ES-I3 (cell line): ENCODE measurements around the gene FAM3C.

ENCODE experiments used
- H3K36me3 ChIP-seq: 2 replicates; pipeline ENCODE4 v1.6.1; 2013; ENCODE audit warnings: mild to moderate bottlenecking, low read length, control low read depth, moderate library complexity; ENCODE audit not compliant: insufficient read depth
- H3K4me1 ChIP-seq: 2 replicates; pipeline ENCODE4 v1.6.1; 2013; ENCODE audit warnings: mild to moderate bottlenecking, control low read depth, low read length; ENCODE audit not compliant: insufficient read depth
- H3K9ac ChIP-seq: 2 replicates; pipeline ENCODE4 v1.6.1; 2013; ENCODE audit warnings: low read depth, mild to moderate bottlenecking, low read length, moderate library complexity
- H3K9me3 ChIP-seq: 2 replicates; pipeline ENCODE4 v1.6.1; 2013; ENCODE audit warnings: mild to moderate bottlenecking, low read length, moderate library complexity; ENCODE audit not compliant: control insufficient read depth, insufficient read depth

Gene FAM3C

DNA sequence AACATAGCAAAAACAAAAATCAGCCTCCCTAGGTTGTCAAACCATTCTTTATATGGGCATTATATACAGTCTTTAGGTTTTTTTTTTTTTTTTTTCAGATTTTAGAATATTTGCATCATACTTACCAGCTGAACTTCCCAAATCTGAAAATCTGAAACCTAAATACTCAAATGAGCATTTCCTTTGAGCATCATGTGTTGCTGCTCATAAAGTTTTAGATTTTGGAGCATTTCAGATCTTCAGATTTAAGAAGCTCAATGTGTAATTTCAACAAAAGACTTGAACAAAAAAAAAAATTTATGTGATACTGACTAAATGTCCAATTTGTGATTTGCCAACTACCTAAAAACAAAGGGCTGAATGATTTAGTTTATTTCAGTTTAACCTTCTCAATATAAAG lies 13.6 kb downstream of the FAM3C start:
- Histone ChIP-seq H3K4me1 (no peaks in the 10 kb centered on the region), H3K36me3 (peaks cover 4% of the 10 kb centered on the region; the same call in 1 of the 2 replicates), H3K9me3 (no peaks in the 10 kb centered on the region), H3K9ac (no peak overlapping the region)

DNA sequence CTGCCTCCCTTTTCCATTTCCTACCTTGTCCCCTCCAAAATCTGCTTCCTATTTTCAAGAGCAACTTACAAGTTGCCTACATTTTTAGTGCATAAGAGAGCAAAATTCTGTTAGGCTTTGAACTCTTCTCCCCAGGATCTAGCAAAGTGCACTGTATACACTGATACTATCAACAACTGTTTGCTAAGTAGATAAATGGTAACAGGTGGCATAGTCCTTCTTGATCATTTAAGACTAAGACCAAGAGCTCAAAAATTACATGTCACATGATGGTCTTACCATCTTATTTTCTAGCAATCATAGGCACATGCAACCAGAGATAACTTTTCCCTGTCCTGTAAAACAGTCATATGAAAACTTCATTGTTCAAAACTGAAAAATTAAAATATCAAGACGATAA lies 16.2 kb downstream of the FAM3C start:
- no peaks in the 10 kb centered on the region for H3K4me1 ChIP-seq

DNA sequence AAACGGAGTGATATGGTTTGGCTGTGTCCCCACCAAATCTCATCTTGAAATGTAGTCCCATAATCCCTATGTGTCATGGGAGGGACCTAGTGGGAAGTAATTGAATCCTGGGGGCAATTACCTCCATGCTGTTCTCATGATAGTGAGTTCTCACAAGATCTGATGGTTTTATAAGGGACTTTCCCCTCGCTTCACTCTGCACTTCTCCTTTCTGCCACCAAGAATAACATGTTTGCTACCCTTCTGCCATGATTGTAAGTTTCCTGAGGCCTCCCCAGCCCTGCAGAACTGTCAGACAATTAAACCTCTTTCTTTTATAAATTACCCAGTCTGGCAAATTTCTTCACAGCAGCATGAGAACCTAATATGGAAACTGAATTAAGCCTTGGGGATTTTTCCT lies 19.1 kb downstream of the FAM3C start:
- no peaks in the 10 kb centered on the region for H3K4me1 ChIP-seq
- peaks cover 4% of the 10 kb centered on the region; the same call in 1 of the 2 replicates for H3K36me3 ChIP-seq
- no peak overlapping the region for H3K9ac ChIP-seq
- H3K9me3 ChIP-seq: no peaks in the 10 kb centered on the region

More for the DNA sequence above, 16.2 kb downstream of the FAM3C start:
- Histone ChIP-seq H3K9me3 (no peaks in the 10 kb centered on the region), H3K36me3 (peaks cover 4% of the 10 kb centered on the region; the same call in 1 of the 2 replicates), H3K9ac (no peak overlapping the region)

DNA sequence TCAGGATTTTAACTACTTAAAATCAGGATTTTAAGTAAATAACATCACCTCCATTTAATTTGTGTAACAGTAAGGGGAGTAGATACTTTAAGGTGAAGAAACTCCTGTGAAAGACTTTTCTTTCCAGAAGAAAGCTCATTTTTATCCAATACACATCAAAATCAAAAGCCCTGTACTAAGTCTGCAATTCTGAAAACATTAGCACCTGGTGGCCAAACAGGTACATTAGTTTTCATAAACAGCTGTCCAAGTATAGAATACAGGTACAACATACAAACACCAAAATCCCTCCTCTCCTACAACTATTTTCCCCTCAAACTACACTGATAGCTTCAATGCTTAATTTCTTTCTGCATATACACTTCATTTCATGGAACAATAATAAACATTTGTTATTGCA lies 22.9 kb downstream of the FAM3C start:
- no peaks in the 10 kb centered on the region for H3K4me1 ChIP-seq
- 0 out of 2 replicates have a peak, but pooled peaks cover under 1% of the 10 kb centered on the region for H3K36me3 ChIP-seq
- H3K9ac ChIP-seq: no peak overlapping the region
- H3K9me3 ChIP-seq: no peaks in the 10 kb centered on the region

DNA sequence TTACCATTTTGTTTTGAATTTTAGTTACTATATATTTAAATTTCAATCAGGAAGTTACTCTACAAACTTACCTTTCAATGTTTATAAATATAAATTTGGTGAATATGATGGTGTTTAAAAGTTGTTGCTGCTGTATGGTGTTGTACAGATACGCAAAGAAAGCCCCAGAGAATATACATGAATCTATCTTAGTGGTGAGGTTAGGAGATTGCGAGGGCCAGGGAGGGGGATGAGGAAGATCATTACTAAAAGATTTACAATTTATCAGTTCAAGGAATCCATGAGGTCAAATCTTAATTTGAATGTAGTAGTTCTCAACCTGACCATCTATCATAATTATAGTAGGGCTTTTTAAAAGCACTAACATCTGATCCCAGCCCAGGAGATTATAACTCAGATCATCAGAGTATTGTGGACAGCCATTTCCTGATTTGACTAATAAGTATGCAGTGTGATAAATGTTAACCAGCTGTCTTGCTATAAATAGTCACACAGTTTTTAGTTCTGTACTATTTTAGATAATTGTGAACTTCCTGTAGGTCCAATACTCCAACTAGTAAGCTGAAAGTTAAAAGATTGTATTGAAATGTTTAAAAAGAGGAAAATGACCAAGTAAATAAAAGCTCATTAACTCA lies 23.6 kb downstream of the FAM3C start:
- Histone ChIP-seq H3K9ac (no peak overlapping the region), H3K4me1 (no peaks in the 10 kb centered on the region), H3K9me3 (no peaks in the 10 kb centered on the region), H3K36me3 (no peaks in the 10 kb centered on the region)

DNA sequence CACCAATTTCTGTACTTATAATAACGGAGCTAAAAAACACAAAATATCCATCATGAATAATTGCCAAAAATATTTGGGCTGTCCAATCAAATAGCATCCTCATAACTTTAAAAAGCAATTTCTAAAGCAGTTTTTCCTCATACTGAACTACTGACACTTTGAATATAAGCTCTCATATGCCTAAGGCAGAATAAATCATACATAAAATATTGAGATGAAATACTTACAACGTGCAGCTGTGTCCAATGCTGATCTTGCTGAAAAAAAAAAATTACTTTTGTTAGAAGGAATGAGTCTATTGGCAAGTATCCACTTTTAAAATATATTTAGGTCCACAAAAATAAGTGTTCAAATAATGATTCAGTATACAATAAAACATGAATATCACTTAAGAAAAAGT lies 24.2 kb downstream of the FAM3C start:
- no peaks in the 10 kb centered on the region for H3K36me3 ChIP-seq
- no peaks in the 10 kb centered on the region for H3K4me1 ChIP-seq
- H3K9me3 ChIP-seq: no peaks in the 10 kb centered on the region
- no peak overlapping the region for H3K9ac ChIP-seq

DNA sequence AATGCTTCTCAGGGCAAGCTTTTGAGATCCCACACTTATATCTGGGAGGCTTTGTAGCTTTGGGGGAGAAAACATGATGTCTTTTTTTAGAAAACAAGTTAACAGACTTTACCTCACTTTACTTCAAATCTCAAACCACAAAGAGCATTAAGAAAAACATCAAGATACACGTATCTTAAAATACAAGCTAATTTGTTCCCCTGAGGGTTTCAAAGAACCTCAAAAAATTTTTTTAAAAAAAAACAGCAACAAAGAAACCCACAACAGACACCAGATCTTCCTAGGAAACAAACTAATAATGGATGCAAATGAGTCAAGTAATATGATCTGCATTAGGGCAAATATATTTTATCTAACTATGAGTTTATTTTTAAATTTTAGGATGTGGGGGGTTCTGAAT lies 24.7 kb downstream of the FAM3C start:
- Histone ChIP-seq H3K9me3 (no peaks in the 10 kb centered on the region), H3K36me3 (no peaks in the 10 kb centered on the region), H3K9ac (no peak overlapping the region), H3K4me1 (no peaks in the 10 kb centered on the region)

DNA sequence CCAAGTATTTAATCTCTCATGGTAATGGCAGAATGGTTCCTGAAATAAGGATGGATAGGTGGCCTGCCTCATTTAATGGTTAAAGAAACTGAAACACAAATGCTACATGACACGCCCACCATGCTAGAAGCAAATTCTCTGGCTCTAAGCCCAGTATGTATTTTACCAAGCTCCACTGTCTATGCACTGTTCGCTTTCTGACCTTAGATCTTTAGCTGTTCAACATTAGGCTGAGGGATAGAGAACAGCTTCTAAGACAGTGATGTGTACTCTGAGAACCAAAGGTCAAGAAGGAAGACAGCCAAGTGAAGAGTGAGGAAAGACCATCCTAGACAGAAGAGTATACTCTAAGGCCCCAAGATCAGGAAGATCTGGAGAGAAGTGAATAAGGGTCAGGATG lies 26.6 kb downstream of the FAM3C start:
- H3K9me3 ChIP-seq: no peaks in the 10 kb centered on the region
- no peak overlapping the region for H3K9ac ChIP-seq
- no peaks in the 10 kb centered on the region; the same call in 1 of the 2 replicates for H3K4me1 ChIP-seq
- H3K36me3 ChIP-seq: no peaks in the 10 kb centered on the region

DNA sequence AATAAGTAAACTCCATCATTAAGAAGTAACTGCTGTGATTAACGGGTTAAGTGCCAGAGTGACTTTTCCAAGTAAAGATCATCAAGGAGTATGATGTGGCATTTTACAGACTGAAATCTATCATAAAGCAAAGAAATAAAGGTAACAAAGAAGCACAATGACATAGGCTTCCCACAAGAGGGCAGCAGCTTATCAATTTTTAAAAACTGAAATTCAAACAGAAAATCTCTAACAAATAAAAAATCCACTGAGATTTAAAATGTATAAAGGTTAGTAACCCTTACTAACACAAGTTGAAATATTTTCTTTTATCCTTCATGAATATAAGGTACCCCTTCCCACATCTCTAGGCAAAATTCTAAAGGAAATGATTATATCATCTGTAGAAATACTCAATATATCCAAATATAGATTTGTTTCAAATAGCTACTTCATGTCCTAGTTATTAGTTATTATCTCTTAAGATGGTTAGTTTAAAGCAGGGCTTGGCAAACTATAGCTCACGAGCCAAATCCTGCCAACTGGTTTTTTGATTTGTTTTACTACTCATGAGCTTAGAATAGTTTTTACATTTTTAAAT lies 29.2 kb downstream of the FAM3C start:
- Histone ChIP-seq H3K9me3 (no peaks in the 10 kb centered on the region), H3K36me3 (peaks cover 2% of the 10 kb centered on the region), H3K4me1 (no peaks in the 10 kb centered on the region; the same call in 1 of the 2 replicates), H3K9ac (no peak overlapping the region)

DNA sequence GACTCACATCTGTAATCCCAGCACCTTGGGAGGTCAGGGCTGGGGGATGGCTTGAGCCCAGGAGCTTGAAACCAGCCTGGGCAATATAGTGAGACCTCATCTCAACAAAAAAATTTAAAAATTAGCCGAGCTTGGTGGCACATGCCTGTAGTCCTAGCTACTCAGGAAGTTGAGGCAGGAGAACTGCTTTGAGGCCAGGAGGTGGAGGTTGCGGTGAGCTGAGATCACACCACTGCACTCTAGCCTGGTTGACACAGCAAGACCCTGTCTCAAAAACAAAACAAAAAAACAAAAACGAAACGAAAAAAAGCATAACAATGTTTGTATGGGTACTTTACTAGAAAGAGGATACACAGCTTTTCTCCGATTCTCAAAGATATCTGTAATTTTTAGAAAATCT lies 35.5 kb downstream of the FAM3C start:
- H3K9ac ChIP-seq: no peak overlapping the region
- H3K4me1 ChIP-seq: peaks cover 9% of the 10 kb centered on the region; the same call in 1 of the 2 replicates
- H3K36me3 ChIP-seq: peaks cover 5% of the 10 kb centered on the region
- no peaks in the 10 kb centered on the region for H3K9me3 ChIP-seq

DNA sequence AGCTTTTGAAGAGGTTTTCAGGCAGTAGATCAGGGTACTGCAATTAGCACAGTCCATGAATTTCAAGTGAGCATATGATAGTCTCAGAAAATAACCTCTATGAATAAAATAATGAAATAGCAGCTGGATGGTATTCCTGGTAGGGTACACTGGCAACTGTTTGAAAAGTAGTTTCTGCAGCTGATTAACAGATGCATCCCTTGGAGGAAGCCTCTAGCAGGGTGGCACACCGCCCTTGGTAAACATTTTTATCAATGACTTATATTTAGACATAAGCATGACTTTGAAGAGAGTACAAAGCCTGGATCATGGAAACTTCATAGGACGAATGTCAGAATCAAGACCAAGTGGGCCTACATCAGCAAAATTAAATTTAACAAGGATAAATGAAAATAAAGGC lies 40.5 kb downstream of the FAM3C start:
- H3K4me1 ChIP-seq: 0 out of 2 replicates have a peak, but pooled peaks cover 9% of the 10 kb centered on the region
- H3K36me3 ChIP-seq: no peaks in the 10 kb centered on the region
- no peak overlapping the region for H3K9ac ChIP-seq
- no peaks in the 10 kb centered on the region for H3K9me3 ChIP-seq

DNA sequence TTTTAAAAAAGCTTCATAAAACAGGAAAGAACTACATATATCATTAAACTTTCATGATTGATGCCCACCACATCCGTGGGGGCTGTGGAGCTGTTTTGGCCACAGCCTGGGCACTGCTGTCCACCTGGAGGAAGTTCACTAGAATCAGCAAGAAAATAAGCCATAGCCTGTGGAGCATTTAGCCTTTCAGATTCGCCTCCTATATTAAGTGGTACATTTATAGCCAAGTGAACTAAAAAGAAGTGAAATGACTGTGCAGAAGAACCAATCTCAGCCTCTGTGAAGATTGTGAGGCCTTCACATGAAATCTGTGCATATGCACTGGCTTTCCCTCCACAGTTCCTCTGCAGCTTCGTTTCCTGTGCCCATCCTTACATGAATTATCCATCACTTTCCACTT lies 43.8 kb downstream of the FAM3C start:
- no peaks in the 10 kb centered on the region for H3K36me3 ChIP-seq
- H3K9me3 ChIP-seq: no peaks in the 10 kb centered on the region
- H3K4me1 ChIP-seq: no peaks in the 10 kb centered on the region
- H3K9ac ChIP-seq: no peak overlapping the region

DNA sequence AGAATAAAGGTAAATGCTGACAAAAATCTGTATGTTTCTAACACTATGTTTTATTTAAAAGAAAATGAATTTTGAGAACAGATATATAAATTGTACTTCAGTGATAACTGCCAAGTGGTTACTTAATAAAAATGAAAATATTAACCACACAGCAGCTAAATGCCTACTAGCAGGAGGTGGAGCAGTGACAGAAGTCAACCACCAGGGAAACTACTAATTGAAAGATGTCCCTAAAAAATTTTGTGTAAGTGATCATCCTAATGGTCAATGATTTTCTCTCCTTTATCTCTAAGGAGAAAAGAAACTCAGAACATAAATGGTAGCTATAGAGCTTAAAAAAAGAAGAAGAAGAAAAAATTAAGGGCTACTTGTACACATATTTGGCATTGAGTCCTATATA lies 44.4 kb downstream of the FAM3C start:
- no peak overlapping the region for H3K9ac ChIP-seq
- H3K36me3 ChIP-seq: no peaks in the 10 kb centered on the region
- H3K4me1 ChIP-seq: no peaks in the 10 kb centered on the region
- H3K9me3 ChIP-seq: no peaks in the 10 kb centered on the region

DNA sequence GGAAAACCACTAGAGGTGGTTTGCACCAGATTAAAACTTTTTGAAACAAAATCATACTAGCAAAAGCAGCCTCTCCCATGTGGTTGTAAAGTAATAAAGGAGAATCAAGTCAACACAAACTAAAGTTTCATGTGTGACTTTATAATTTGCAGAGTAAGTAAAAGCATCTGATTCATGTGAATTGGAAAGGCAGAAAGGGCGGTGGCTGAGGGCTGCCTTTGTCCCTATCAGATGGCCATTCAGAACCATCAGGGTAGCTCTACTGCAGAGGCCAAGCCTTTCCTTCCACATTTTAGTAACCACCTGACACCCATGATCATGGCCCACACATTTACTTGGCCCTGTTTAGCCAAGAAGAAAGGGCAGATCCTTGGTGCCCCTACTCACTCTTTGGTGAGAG lies 51.6 kb downstream of the FAM3C start:
- H3K9me3 ChIP-seq: no peaks in the 10 kb centered on the region
- no peak overlapping the region for H3K9ac ChIP-seq
- H3K4me1 ChIP-seq: no peaks in the 10 kb centered on the region
- peaks cover 2% of the 10 kb centered on the region; the same call in 1 of the 2 replicates for H3K36me3 ChIP-seq

DNA sequence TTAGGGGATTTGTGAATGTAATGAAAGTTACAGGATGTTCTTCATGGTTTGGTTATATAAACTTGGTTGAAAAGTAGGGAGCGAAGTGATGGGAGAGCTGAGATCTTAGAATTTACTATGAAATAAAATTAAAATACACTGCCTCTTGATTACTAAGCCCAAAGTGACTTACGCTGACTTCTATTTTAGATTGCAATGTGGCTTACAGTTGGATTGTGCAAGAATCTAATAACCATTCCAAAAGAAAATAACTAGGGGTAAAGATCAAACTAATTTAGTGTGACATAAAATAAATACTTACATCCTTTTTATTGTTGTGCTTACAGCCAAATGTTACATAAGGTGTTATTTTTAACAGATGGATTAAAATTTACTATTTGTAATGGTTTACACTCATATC lies 52.0 kb downstream of the FAM3C start:
- Histone ChIP-seq H3K9ac (no peak overlapping the region), H3K4me1 (no peaks in the 10 kb centered on the region)

More for the DNA sequence above, 52.0 kb downstream of the FAM3C start:
- no peaks in the 10 kb centered on the region for H3K9me3 ChIP-seq
- H3K36me3 ChIP-seq: peaks cover 2% of the 10 kb centered on the region; the same call in 1 of the 2 replicates
